Measurements from ENCODE around the gene ITPK1. TPM values are rescaled to one million over a fixed set of nuclear protein-coding genes. Genes with fewer than 3 reads are reported as not detected.

ITPK1 gene
- total RNA-seq, 4 donors from 2014 or later = 43.9 to 56.1 (median 44.5) TPM

GRCh38 chr14:93042968-93043940 lies 72.5 kb downstream of the ITPK1 start:
- Histone ChIP-seq H3K9me3 (no peaks in the 10 kb centered on the region), H3K27ac (peak overlapping the region; percentile 77 to 96 (median 90)), H3K4me3 (replicated peaks in 1 of 3) (no peak overlapping the region), H3K4me1 (peaks cover 72 to 95% of the 10 kb centered on the region in 2 donors), H3K36me3 (no peaks in the 10 kb centered on the region), H3K27me3 (no peaks in the 10 kb centered on the region)
- WGBS, 2 donors = 68 to 88% methylated on average over 11 to 13 of the region's 13 CpGs
- DNase-seq = peak; percentile 81 to 87
- intact Hi-C loops (cut with DNase I) = no loop called here
- TF ChIP-seq POLR2A (IDR thresholded peaks at IDR 0.05) = peak in 1 of 2 donors; percentile 32
- TF ChIP-seq CTCF (IDR thresholded peaks at IDR 0.05) = no peak

GRCh38 chr14:93041830-93042229 lies 73.9 kb downstream of the ITPK1 start:
- Histone ChIP-seq H3K27ac (peak overlapping the region in 2 of 3 donors; percentile 76 to 90), H3K36me3 (no peaks in the 10 kb centered on the region), H3K9me3 (no peaks in the 10 kb centered on the region), H3K27me3 (no peaks in the 10 kb centered on the region), H3K4me1 (peaks cover 63 to 85% of the 10 kb centered on the region in 2 donors), H3K4me3 (replicated peaks in 1 of 3) (no peak overlapping the region)
- TF ChIP-seq CTCF (IDR thresholded peaks at IDR 0.05) (no peak), POLR2A (IDR thresholded peaks at IDR 0.05) (no peak)
- no peak for DNase-seq
- intact Hi-C loops (cut with DNase I) = no loop called here
- WGBS, 2 donors = 98 to 100% methylated on average over 3 of the region's 3 CpGs

GRCh38 chr14:93040982-93041381 lies 74.7 kb downstream of the ITPK1 start:
- intact Hi-C loops (cut with DNase I) = no loop called here
- Histone ChIP-seq H3K9me3 (no peaks in the 10 kb centered on the region), H3K27ac (peak overlapping the region; percentile 76 to 96 (median 90)), H3K4me1 (peaks cover 55 to 80% of the 10 kb centered on the region in 2 donors), H3K4me3 (replicated peaks in 1 of 3) (no peak overlapping the region), H3K36me3 (no peaks in the 10 kb centered on the region), H3K27me3 (no peaks in the 10 kb centered on the region)
- TF ChIP-seq POLR2A (IDR thresholded peaks at IDR 0.05) = no peak
- no peak for TF ChIP-seq CTCF (IDR thresholded peaks at IDR 0.05)
- DNase-seq = no peak
- 86 to 89% methylated on average over 3 to 5 of the region's 5 CpGs for WGBS, 2 donors

GRCh38 chr14:93040443-93040842 lies 75.3 kb downstream of the ITPK1 start:
- Histone ChIP-seq H3K4me1 (peaks cover 50 to 80% of the 10 kb centered on the region in 2 donors), H3K4me3 (replicated peaks in 1 of 3) (no peak overlapping the region), H3K27ac (peak overlapping the region; percentile 76 to 96 (median 90)), H3K36me3 (no peaks in the 10 kb centered on the region), H3K9me3 (no peaks in the 10 kb centered on the region), H3K27me3 (no peaks in the 10 kb centered on the region)
- WGBS, 2 donors = 51 to 68% methylated on average over 5 of the region's 5 CpGs
- no peak for TF ChIP-seq POLR2A (IDR thresholded peaks at IDR 0.05)
- TF ChIP-seq CTCF (IDR thresholded peaks at IDR 0.05) = no peak
- intact Hi-C loops (cut with DNase I) = no loop called here
- peak; percentile 43 for DNase-seq

All from thyroid gland (tissue), 4 donors.